Measurements from ENCODE around the gene BICRA. TPM values are rescaled to one million over a fixed set of nuclear protein-coding genes. Genes with fewer than 3 reads are reported as not detected.

The BICRA gene
- total and polyA plus RNA-seq, 2 of the 8 experiments (the other 6 are each of a cell fraction or from before 2014, with no cell fraction given): 1.5 to 29.2 TPM

- H2BK5ac ChIP-seq (ENCODE audit: low read depth, low read length): 0 out of 2 replicates have a peak overlapping the region, but pooled peaks have one; percentile 49
- no peaks in the 10 kb centered on the region for H3K79me2 ChIP-seq (ENCODE audit: control insufficient read depth in 1 of 2, insufficient read depth in 2 of 2, low read length in 2 of 2)
- no peaks in the 10 kb centered on the region for H4K20me1 ChIP-seq (replicated peaks in 1 of 2; ENCODE audit: control insufficient read depth in 1 of 2, insufficient read depth in 2 of 2, low read length in 2 of 2)
- no peak overlapping the region for H3K4me3 ChIP-seq (ENCODE audit: extremely low read depth in 1 of 4, insufficient read depth in 2 of 4, low read depth in 3 of 4, low read length in 4 of 4)
- peaks cover 0 to 6% (median 4%) of the 10 kb centered on the region in 4 experiments; a peak in 5 of 7 replicates for H3K4me1 ChIP-seq (replicated peaks in 1 of 4; ENCODE audit: control insufficient read depth in 3 of 4, insufficient read depth in 4 of 4, low read length in 3 of 4)
- H2BK15ac ChIP-seq (ENCODE audit: low read length): no peak overlapping the region
- H3K9me3 ChIP-seq (ENCODE audit: insufficient read depth in 2 of 2, low read depth in 1 of 2, low read length in 1 of 2): no peaks in the 10 kb centered on the region
- TF ChIP-seq TBP (IDR thresholded peaks at IDR 0.05; ENCODE audit: low read depth, low read length) (no peak), EGR1 (IDR thresholded peaks at IDR 0.05; ENCODE audit: borderline replicate concordance, low read depth, low read length) (no peak), TEAD4 (IDR thresholded peaks at IDR 0.05; ENCODE audit: low read depth, low read length) (no peak), EP300 (IDR thresholded peaks at IDR 0.05; ENCODE audit: borderline replicate concordance in 1 of 2, low read depth in 2 of 2, low read length in 2 of 2) (no peak)
- no peak overlapping the region for H3K14ac ChIP-seq (ENCODE audit: insufficient read length)
- no peaks in the 10 kb centered on the region for H3K79me1 ChIP-seq (ENCODE audit: low read depth, low read length)
- no peak overlapping the region for H3K4ac ChIP-seq (replicated peaks; ENCODE audit: insufficient read length, low read depth, low read length)
- peak overlapping the region; percentile 99 for H2BK12ac ChIP-seq (ENCODE audit: low read depth, low read length)
- no peak overlapping the region; the same call in 1 of the 2 replicates for H4K8ac ChIP-seq (ENCODE audit: extremely low read depth, insufficient read depth, low read length)
- no peak for DNase-seq (ENCODE audit: low read depth in 1 of 2, low spot score in 2 of 2)
- H3K36me3 ChIP-seq (ENCODE audit: control insufficient read depth in 2 of 4, insufficient read depth in 4 of 4, low read length in 3 of 4): no peaks in the 10 kb centered on the region
- H2BK20ac ChIP-seq (ENCODE audit: low read length): peak overlapping the region; percentile 67; the same call in 1 of the 2 replicates
- H2BK120ac ChIP-seq (replicated peaks; ENCODE audit: low read depth, low read length): no peak overlapping the region
- WGBS, 2 experiments (ENCODE audit: extremely low coverage in 1 of 2, insufficient coverage in 1 of 2, insufficient read length in 1 of 2, insufficient replicate concordance in 2 of 2, low coverage in 1 of 2, low lambda C conversion rate in 2 of 2, missing lambda C conversion rate in 1 of 2): 99% methylated on average over 6 of the region's 6 CpGs; no CpG with 5 or more reads in 1 of the 2 experiments
- H3K18ac ChIP-seq (ENCODE audit: extremely low read depth, low read length): no peak overlapping the region; the same call in 1 of the 2 replicates
- H3K9ac ChIP-seq (replicated peaks in 1 of 4; ENCODE audit: extremely low read depth in 1 of 4, low read depth in 3 of 4, low read length in 3 of 4): no peak overlapping the region
- H3K56ac ChIP-seq (replicated peaks; ENCODE audit: insufficient read length, low read depth, low read length): no peak overlapping the region
- no peaks in the 10 kb centered on the region for H3K27me3 ChIP-seq (replicated peaks in 1 of 4; ENCODE audit: control insufficient read depth in 3 of 4, extremely low read depth in 1 of 4, insufficient read depth in 3 of 4, low read length in 3 of 4)
- CTCF ChIA-PET (ENCODE audit: partially characterized antibody): interaction anchor here (1.0 to 1.6 kb wide), 6 partner anchors 17 to 77 kb away, joined by 3 to 7 read pairs (median 3); no protein-coding TSS in a partner anchor
- POLR2A ChIA-PET (ENCODE audit: partially characterized antibody): interaction anchor here (0.6 to 1.0 kb wide), 2 partner anchors 15 to 59 kb away, joined by 3 read pairs; no protein-coding TSS in a partner anchor
- H2AK5ac ChIP-seq (ENCODE audit: low read depth, low read length): 0 out of 2 replicates have a peak overlapping the region, but pooled peaks have one; percentile 66
- peaks cover 10% of the 10 kb centered on the region; the same call in 1 of the 2 replicates for H3K23me2 ChIP-seq (ENCODE audit: low read depth, low read length)
- no peak overlapping the region for H4K91ac ChIP-seq (replicated peaks; ENCODE audit: insufficient read length, low read length)
- no peak overlapping the region for H3K27ac ChIP-seq (ENCODE audit: low read depth, low read length)
- no peak overlapping the region for H2AFZ ChIP-seq (ENCODE audit: low read length)
- no peak overlapping the region for H4K5ac ChIP-seq (ENCODE audit: insufficient read length, low read depth, low read length)
- FAIRE-seq: no peak
- H3K23ac ChIP-seq (ENCODE audit: insufficient read length): no peak overlapping the region
- no peak overlapping the region for H3K4me2 ChIP-seq (ENCODE audit: insufficient read depth in 1 of 2, low read depth in 2 of 2, low read length in 2 of 2)
Observed at GRCh38 chr19:47595944-47596343, 13.0 kb upstream of the BICRA start.

All from H1 (cell line).